Pulmonary artery endothelial cell (primary cell): ENCODE results near the gene PSAP. TPM values are rescaled to one million over a fixed set of nuclear protein-coding genes. Genes with fewer than 3 reads are reported as not detected.

Experiments used
- DNase-seq: peaks from one replicate; pipeline ENCODE4 v3.0.0-alpha.2; 2011; ENCODE audit warnings: low read depth, low spot score
- total RNA-seq: library from RNA; depleted of rRNA; stranded (reverse); fragments of >200 nt; gene quantifications from 2 replicates; pipeline ENCODE4 v1.2.3, GENCODE V29; 2014

PSAP gene
- total RNA-seq, 1 donor from 2014 or later, result 790 TPM

DNA sequence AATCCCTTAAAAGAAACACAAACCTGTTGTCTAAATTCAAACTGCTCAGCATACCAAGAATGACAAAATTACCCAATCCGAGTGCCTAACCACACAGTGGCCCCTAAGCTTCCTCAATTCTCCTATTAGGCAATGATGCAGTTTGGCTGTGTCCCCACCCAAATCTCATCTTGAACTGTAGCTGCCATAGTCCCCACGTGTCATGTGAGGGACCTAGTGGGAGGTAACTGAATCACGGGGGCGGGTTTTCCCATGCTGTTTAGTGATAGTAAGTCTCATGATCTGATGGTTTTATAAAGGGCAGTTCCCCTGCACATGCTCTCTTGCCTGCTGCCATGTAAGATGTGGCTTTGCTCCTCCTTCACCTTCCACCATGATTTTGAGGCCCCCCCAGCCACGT, 21.9 kb downstream of the PSAP start:
- no peak for DNase-seq

DNA sequence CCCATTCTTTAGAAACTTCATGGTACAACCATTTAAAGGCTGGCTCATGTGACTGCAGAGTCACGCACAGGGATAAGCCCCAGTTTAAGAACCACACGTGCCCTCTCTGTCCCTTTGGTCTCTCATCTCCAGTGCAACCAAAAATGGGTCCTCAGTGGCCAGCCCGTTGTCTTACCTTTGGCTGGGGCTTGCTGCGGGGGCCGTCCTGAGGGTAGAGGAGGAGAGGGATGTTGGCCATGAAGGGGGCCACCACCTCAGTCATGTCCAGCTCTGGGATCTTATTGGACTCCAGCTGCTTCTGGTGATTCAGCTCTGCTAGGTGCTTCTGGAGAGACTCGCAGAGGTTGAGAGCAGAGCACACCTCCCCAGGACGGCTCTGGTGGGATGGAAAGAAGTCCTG, 22.3 kb downstream of the PSAP start:
- no peak for DNase-seq

DNA sequence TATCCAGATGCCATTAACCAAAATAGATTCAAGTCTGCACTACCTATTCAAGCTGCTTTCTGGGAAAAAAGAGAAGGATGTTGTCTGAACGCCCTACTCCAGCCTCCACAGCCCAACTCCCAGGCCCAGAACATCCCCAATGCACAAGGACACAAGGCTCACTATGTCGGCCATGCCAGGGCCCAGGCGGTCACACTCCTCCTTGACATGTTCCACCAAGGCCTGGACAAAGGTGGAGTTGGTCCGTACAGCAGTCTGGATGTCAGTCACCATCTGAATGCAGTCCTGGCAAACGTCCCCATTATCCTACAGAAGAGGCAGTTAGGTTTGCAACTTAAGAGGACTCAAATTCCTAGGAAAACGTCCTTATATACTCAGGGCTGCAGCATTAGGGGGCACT, 23.2 kb downstream of the PSAP start:
- no peak for DNase-seq

DNA sequence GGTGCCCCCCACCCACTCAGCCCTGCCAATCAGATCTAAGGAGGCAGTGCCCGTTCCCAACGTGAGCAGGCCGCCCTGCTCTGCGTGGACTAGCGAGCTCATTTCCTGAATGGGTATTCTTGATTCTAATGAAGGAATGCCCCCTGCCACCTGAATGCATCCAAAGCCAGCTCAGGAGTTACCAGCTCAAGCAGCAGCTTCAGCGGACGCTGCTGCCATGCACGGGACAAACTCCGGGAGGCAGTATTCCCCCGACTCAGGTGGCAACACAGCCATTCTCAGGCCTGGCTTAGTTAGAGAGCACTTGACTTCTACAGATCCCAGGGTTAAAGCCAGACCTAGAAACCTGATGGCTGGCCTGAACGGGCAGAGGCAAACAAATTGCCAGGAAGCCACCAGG, 25.8 kb downstream of the PSAP start:
- no peak for DNase-seq

DNA sequence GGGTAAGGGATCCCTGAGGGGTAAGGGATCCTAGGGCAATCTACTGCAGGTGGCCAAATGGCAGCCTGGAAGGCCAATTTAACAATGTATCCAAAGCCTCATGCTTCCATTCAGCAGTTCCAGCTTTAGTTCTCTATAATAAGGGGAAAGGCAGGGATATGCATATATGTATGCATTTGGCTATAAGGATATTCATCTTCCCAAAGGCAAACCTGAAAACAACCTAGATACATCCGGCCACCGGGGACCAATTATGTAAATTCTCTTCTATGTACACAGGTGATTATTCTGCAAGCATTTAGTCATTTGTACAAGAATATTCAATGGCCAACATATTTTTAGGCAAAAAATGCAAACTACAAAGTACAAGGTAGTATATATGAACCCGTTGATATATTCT, 26.7 kb downstream of the PSAP start:
- DNase-seq, result no peak

DNA sequence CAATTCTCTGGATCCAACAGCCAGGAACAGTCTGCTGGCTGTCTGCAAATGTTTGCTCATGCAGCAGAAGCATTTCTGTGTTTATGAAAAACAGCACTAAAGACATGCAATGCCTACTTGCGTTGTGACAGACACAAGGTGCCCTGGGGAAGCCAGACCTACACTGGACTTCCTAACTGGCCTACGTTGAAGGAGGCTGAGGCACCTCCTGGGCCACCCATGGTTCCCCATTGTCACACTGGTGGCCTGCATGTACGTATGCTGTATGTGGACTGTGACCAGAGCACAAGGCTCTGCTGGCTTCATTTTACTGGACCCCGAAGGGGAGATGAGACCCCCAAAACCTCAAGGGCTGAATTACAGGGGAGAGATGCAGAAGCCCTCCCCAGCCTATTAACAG, 27.7 kb downstream of the PSAP start:
- DNase-seq, result no peak

DNA sequence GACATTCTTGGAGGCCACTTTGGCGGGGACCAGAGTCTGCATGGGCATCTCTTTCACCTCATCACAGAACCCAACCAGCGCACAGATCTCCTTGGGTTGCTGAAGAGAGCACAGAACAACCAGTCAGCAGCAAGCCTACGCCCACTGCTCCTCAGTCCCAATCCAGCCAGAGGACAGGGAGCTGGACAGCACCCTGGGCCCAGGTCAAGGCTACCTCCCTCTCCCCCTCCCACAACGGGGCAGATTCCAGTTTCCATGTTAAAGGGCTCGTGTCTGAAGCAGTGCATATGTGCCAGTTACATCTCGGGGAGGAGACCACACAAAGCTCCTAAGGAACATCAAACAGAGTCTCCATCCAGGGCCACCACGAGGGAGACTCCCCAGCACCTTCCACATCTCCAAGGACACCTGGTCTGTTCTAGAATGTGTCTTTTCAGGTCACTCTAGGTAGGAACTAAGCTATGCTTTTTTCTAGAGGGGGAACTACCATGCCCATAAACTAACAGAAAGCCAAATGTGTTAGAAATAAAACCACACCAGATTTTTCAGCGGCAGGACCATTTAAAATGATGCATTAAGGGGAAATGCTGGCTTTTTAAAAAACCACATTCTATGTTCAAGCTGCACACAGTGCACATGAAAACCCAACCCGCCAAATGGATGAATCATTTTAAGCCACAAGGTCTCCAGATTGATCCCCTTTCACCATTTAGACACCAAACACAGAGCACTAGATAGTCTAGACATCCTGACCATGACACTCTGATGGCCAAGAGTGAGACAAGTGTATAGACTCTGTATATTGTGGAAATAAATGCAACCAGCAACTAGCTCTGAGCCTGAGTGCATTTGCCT, 28.9 kb downstream of the PSAP start:
- DNase-seq, result no peak

DNA sequence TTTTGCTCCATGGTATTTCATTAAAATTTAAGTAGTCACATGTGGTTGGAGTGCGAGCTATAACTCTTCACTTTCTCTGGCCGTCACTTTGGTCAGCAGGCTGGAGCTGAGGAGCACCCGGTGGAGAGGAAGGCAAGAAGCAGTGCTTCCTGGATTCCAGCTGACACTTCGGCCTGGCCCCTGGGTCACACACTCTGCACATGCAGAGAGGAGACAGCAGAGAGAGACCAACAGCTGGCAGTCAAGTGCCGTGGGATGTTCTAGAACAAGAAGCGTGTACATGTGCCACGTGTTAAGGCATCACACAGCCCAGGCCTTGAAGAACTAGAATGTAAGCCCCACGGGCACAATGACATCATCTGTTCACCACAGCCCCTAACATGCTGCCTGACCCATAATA, 30.1 kb downstream of the PSAP start:
- DNase-seq, result no peak

DNA sequence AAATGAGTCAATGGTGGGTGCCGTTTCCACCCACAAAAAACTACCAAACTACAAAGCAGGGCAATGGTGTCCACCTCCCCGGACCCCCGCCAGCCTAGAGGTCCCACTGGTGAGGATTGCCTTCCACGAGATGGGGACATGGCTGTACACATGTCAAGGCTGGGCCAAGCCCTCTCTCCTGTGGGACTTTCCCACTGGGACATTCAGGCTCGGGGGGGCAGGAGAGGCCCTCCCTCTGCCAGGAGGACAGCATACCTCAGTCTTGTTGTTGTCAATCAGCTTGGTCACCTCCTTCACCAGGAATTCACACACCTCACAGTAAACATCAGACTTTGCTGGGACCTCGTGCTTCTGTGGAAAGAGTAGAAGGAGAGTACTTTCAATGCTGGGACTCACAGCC, 31.1 kb downstream of the PSAP start:
- DNase-seq, result no peak

DNA sequence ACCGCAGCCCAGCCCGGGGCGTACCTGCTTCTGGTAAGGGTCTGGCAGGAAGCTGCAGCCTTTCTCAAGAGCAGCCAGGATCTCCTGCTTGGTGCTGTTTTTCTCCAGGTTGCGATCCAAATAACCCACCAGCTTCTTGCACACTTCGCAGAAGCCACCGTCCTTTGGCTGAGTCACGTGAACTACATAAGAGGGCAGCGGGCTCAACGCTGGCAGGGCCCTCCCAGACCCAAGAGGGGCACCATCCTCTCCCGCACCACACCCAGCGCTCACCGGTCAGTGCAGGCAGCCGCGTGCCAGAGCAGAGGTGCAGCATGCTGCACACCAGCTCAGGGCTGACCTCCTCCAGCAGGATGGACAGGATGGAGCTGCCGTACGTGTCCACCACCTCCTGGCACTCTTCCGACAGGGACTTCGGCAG, 31.6 kb downstream of the PSAP start:
- no peak for DNase-seq

DNA sequence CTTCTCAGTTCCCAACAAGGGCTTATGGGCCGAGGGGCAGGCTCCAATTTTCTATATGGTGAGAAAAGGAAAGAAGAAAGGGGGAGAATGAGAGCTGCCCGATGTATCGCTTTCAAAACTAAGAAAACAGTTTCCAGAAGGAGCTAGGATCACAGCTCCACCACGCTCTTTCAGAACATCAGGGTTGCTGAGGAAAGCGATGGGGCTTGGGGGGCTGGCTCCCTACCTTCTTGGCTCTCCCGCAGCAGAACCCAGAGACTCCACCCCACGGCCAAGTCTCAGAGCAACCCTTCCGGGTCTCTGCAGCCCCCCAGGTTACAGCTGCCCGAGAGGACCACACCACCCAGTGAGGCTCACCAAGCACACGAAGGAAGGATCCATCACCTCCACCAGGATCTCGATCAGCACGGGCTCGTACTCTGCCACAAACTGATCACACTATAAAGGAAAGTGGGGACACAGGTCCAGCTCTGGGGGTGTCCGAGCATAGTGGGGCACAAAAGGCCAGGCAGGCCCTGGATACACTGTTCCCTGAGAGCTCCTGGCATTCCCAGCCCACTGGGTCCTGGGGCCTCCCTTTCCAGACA, 32.3 kb downstream of the PSAP start:
- no peak for DNase-seq

DNA sequence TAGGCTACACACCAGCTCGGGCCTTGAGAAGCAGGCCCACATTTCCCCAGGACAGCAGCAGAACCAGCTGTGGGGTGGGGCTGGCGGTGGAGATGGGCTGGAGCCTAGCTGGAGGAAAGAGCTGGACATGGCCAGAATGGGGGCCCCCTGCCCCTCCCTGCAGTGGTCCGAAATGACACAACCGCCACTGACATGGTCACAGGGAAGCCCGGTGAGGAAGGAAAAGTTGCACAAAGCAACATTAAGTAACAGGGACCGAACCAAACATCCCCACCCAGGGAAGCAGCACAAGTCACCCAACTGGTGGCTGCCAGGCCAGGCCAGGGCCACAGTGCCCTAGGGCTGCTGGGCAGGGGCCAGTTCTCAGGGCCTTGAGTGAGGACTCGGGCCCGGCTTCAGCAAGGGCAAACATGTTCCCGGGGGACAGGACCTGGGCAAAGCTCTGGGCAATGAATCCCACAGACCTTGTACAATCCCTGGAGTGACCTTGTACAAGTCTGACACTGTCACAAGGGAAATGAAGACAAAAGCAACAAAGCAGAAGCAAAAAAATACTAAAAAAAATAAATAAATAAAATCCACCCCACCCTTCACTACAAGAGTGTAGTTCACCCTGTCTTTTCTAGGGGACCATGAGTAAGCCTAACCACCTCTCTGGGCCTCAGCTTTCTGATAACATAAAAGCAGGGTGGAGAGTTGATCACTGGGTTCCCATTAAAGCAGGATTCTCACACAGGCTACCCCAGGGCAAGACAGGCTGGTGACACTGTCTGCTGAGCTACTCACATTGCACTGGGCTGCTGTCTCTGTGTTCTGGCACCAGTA, 33.0 kb downstream of the PSAP start:
- DNase-seq, result no peak

DNA sequence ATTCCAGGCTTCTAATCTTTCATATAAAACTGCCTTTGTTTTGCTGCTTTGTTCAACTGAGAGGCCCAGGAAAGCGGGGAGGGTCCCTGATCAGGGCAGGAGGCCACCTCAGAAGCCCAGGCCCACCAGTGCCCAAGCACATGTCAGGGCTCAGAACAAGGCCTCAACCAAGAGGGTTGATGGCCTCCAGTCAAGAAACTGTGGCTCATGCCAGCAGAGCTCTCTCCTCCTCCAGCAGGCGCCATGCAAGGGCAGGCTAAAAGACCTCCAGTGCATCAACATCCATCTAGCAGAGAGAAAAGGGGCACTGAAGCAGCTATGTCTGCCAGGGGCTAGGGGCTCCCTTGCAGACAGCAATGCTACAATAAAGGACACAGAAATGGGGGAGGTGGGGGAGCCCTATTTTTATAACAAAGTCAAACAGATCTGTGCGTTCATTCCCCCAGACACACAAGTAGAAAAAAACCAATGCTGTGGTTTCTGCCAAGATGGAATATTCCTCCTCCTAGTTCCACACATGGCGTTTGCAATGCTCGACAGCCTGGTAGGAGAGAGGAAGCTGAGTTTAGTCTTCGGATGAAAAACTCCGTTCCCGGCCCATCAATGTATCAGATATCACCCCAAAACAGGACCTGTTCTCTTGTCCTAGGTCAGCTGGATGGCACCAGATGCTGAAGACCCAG, 34.0 kb downstream of the PSAP start:
- DNase-seq, result no peak

DNA sequence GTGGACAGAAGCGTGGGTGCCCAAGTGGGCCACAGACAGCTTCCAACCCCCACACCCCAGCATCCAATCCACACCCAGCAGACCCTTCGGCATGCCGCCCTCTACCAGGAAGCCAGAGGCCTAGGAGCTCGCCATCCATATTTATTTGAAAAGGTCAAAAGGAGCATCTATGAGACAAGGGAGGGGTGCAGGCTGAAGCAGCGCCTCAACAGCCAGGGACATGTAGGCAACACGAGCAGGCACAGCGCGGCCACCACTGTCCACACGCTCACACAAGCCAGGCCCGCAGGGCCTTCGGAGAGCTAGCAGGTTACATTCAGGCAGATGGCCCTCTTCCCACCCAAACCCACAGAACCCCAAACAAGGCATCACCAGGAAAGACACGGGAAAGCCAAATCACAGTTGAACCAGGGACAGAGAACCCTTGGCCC, 34.6 kb downstream of the PSAP start:
- DNase-seq, result no peak

DNA sequence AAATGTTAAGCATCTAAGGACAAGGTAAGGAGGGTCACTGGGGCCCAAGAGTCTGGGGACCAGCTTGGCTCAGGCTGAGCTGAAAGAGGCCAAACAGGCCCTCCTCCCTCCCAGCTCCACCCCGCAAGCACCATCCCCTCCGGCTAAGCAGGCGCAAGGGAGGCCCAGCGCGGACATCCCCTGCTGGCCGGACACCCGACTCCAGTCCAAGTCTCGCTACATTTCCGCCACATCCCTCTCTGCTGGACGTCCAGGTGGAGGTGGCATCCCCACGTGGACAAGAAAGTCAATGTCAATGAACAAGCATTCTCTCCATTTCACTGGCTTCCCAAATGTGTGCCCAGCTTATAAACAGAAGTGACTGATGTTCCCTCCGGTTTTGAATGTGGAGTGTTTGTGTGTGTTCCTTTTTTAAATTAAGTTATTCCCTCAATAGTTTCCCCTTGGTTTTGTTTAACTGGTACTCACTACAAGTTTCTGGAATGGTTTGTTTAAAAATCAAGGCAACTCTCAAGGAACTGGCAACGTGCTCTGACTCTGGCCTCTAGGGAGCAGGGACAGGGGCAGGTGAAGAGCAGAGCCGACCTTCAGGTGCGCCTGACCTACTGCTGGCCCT, 35.4 kb downstream of the PSAP start:
- DNase-seq, result no peak

DNA sequence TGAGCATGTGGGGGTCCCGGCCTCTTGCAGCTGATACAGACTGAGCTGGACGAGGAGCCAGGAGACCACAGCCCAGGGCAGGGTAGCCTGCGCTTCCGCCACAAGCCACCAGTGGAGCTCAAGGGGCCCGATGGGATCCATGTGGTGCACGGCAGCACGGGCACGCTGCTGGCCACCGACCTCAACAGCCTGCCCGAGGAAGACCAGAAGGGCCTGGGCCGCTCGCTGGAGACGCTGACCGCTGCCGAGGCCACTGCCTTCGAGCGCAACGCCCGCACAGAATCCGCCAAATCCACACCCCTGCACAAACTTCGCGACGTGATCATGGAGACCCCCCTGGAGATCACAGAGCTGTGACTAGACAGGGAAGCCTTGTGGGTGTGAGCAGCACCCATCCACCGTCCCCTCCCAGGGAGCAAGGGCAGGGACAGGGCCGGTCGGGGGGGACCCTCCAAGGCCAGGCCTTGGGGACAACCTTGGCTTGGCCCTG, 36.1 kb downstream of the PSAP start:
- no peak for DNase-seq

DNA sequence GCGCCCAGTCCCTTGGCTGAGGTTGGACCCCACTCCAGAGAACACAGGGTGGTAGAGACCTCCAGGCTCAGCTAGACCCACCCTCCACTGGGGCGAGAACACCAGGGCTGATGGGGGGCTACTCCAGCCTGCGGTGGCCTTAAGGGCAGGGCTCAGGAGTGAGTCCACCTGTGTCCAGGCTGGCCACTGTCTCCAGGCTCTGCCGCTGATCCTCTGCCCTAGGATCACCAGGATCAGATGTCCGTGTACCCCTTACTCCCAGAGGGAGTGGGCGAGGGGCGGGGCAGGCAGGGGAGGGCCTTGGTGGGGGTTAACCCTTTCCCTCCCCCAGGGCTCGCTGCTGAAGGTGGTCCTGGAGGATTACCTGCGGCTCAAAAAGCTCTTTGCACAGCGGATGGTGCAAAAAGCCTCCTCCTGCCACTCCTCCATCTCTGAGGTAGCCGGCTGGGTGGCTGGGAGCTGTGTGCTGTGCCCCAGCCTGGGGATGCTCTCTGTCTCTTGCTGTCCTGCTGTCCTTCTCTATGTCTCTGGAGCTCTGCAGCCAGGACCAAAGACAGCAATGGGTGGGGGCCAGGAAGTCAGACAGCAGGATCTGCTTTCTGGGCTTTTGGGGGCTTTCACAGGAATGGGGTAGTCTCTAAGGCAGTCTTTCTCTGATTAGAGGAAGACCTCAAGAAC, 38.0 kb downstream of the PSAP start:
- DNase-seq, result no peak

DNA sequence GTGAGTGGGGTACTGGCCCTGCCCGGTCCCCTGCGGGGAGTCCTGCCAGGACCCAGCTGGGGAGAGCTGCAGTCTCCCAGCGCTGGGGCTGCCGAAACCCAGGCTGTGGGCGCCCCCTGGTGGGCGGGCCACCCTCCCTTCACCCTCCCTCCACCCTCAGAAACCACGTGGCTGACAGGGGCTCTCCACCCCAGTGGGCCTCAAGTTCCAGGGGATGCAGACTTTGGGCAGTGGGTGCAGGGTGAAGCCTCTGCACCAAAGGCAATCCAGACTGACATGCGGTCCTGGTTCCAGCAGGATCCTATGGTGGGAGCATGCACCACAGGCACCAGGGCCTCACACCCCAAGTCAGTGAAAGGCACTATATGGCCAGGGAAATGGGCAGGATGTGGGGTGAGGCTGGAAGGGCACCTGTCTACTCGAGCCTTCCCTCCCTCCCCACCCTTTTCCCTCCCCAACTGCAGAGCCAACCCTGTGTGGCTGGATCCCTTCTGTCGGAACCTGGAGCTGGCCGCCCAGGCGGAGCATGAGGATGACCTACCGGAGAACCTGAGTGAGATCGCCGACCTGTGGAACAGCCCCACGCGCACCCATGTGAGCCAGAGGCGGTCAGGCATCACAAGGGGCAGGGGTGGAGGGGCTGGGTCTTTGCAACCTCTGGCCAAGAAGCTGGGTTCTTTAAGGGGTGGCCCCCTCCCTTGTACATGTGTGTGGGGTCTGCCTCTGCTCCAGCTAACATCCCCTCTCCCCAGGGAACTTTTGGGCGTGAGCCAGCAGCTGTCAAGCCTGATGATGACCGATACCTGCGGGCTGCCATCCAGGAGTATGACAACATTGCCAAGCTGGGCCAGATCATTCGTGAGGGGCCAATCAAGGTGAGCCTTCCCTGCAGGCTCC, 38.8 kb downstream of the PSAP start:
- DNase-seq, result no peak

DNA sequence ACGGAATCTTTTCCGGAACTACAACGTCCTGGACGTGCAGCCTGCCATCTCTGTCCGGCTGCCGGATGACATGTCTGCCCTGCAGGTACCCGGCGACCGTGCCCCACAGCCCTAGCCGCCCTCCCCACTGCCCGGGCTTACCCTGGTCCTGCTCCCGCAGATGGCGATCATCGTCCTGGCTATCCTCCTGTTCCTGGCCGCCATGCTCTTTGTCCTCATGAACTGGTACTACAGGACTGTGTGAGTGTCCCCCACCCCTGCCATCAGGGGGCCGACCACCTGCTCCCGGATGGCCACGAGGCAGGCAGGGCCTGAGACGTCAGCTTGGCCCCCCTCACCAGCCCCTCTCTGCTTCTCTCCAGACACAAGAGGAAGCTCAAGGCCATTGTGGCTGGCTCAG, 39.7 kb downstream of the PSAP start:
- no peak for DNase-seq
